Activated CD8-positive, alpha-beta T cell treated with anti-CD3 and anti-CD28 coated beads for 36 hours (primary cell): ENCODE measurements around the gene PTGES. TPM values are rescaled to one million over a fixed set of nuclear protein-coding genes. Genes with fewer than 3 reads are reported as not detected.

ENCODE experiments used
- ATAC-seq: fragments of 200-7000 bp; cut with Tn5 transposase; one replicate; pipeline ENCODE4 v1.10.0; 2021; ENCODE audit warnings: mild to moderate bottlenecking, moderate library complexity
- CTCF ChIA-PET: fragments of 350-600 bp; sonication (Branson Sonifier 250); formaldehyde crosslinking; loops from one replicate; lab custom pipeline; 2021; ENCODE audit warnings: antibody characterized with exemption; lab: Charles Lee
- POLR2A ChIA-PET: fragments of 350-600 bp; sonication (Branson Sonifier 250); formaldehyde crosslinking; loops from one replicate; lab custom pipeline; 2021; ENCODE audit warnings: antibody characterized with exemption; lab: Charles Lee
- DNase-seq: peaks from one replicate; pipeline ENCODE4 v3.0.0-alpha.2; 2020
- H3K27ac Mint-ChIP-seq: one replicate; pipeline ENCODE4 v1.8.0; 2021; ENCODE audit warnings: mild to moderate bottlenecking, mixed read lengths
- H3K27me3 Mint-ChIP-seq: one replicate; pipeline ENCODE4 v1.8.0; 2021; ENCODE audit warnings: mixed read lengths
- H3K36me3 Mint-ChIP-seq: one replicate; pipeline ENCODE4 v1.8.0; 2021; ENCODE audit warnings: low read depth, mixed read lengths
- H3K4me1 Mint-ChIP-seq: one replicate; pipeline ENCODE4 v1.8.0; 2021; ENCODE audit warnings: low read depth, mixed read lengths
- H3K4me3 Mint-ChIP-seq: one replicate; pipeline ENCODE4 v1.8.0; 2021; ENCODE audit warnings: mild to moderate bottlenecking, moderate library complexity, mixed read lengths
- H3K9me3 Mint-ChIP-seq: one replicate; pipeline ENCODE4 v1.8.0; 2021; ENCODE audit warnings: mixed read lengths
- CTCF ChIP-seq: fragments of 200-600 bp; IDR thresholded peaks from one replicate; pipeline ENCODE4 v1.8.0; 2022; ENCODE audit warnings: antibody characterized with exemption, mild to moderate bottlenecking
- intact Hi-C: fragments of 100-400 bp; cut with micrococcal nuclease; formaldehyde crosslinking; loops from one replicate; pipeline ENCODE4 v1.10.0; 2022
- total RNA-seq, 2 experiments: library from RNA; stranded (reverse); gene quantifications; one replicate each; pipeline ENCODE4 v1.2.3, GENCODE V29; 2021

The PTGES gene
- total RNA-seq, 2 experiments from 2014 or later = 0.20 to 0.56 TPM

GRCh38 chr9:129722913-129723312 is 29.9 kb downstream of the PTGES start:
- Mint-ChIP-seq H3K27ac (no peak overlapping the region), H3K4me3 (no peak overlapping the region), H3K9me3 (no peaks in the 10 kb centered on the region), H3K4me1 (peaks cover 2% of the 10 kb centered on the region), H3K27me3 (peaks cover 8% of the 10 kb centered on the region), H3K36me3 (no peaks in the 10 kb centered on the region)
- ATAC-seq (no peak), DNase-seq (no peak)
- POLR2A ChIA-PET = interaction anchor here (1.7 kb wide), 1 partner anchor 40 kb away, joined by 5 read pairs; no protein-coding TSS in a partner anchor
- TF ChIP-seq CTCF = no peak
- intact Hi-C loops = no loop called here
- CTCF ChIA-PET = interaction anchor here (1.0 to 1.7 kb wide), 3 partner anchors 15 to 68 kb away, joined by 3 to 6 read pairs (median 5); no protein-coding TSS in a partner anchor

- Mint-ChIP-seq H3K27me3 (peaks cover 8% of the 10 kb centered on the region), H3K4me1 (no peaks in the 10 kb centered on the region), H3K4me3 (no peak overlapping the region), H3K9me3 (no peaks in the 10 kb centered on the region), H3K36me3 (no peaks in the 10 kb centered on the region), H3K27ac (no peak overlapping the region)
- TF ChIP-seq CTCF = peak; percentile 12
- CTCF ChIA-PET = interaction anchor here (1.7 kb wide), 1 partner anchor 63 kb away, joined by 5 read pairs; no protein-coding TSS in a partner anchor
- POLR2A ChIA-PET = interaction anchor here (1.7 kb wide), 1 partner anchor 42 kb away, joined by 5 read pairs; no protein-coding TSS in a partner anchor
- intact Hi-C loops = no loop called here
- DNase-seq = no peak
- ATAC-seq = no peak
Observed at GRCh38 chr9:129720865-129721545, 31.8 kb downstream of the PTGES start.

- CTCF ChIA-PET = no interaction called here
- DNase-seq = no peak
- intact Hi-C loops = no loop called here
- H3K36me3 Mint-ChIP-seq = no peaks in the 10 kb centered on the region
- POLR2A ChIA-PET = no interaction called here
- no peak for TF ChIP-seq CTCF
- no peak for ATAC-seq
- H3K27me3 Mint-ChIP-seq = peaks cover 10% of the 10 kb centered on the region
- H3K4me1 Mint-ChIP-seq = no peaks in the 10 kb centered on the region
- H3K9me3 Mint-ChIP-seq = no peaks in the 10 kb centered on the region
- H3K4me3 Mint-ChIP-seq = no peak overlapping the region
- H3K27ac Mint-ChIP-seq = no peak overlapping the region
Observed at GRCh38 chr9:129720181-129720864, 32.5 kb downstream of the PTGES start.

GRCh38 chr9:129719135-129719534 is 33.7 kb downstream of the PTGES start:
- DNase-seq (no peak), ATAC-seq (no peak)
- Mint-ChIP-seq H3K9me3 (no peaks in the 10 kb centered on the region), H3K4me1 (no peaks in the 10 kb centered on the region), H3K27ac (no peak overlapping the region), H3K36me3 (no peaks in the 10 kb centered on the region), H3K4me3 (no peak overlapping the region), H3K27me3 (peaks cover 8% of the 10 kb centered on the region)
- CTCF ChIA-PET = no interaction called here
- no peak for TF ChIP-seq CTCF
- POLR2A ChIA-PET = no interaction called here
- intact Hi-C loops = no loop called here

- intact Hi-C loops = no loop called here
- TF ChIP-seq CTCF = no peak
- H3K4me3 Mint-ChIP-seq = no peak overlapping the region
- H3K4me1 Mint-ChIP-seq = no peaks in the 10 kb centered on the region
- ChIA-PET POLR2A (no interaction called here), CTCF (interaction anchor here (1.1 to 1.7 kb wide), 2 partner anchors 20 to 65 kb away, joined by 3 to 5 read pairs; no protein-coding TSS in a partner anchor)
- no peak for DNase-seq
- H3K27ac Mint-ChIP-seq = no peak overlapping the region
- no peaks in the 10 kb centered on the region for H3K9me3 Mint-ChIP-seq
- peaks cover 8% of the 10 kb centered on the region for H3K27me3 Mint-ChIP-seq
- H3K36me3 Mint-ChIP-seq = no peaks in the 10 kb centered on the region
- ATAC-seq = no peak
Observed at GRCh38 chr9:129718647-129719046, 34.2 kb downstream of the PTGES start.
